H9 (cell line): Measurements from ENCODE around the gene LST1. TPM values are rescaled to one million over a fixed set of nuclear protein-coding genes. Genes with fewer than 3 reads are reported as not detected.

ENCODE experiments used
- DNase-seq: peaks from one replicate; pipeline ENCODE4 v3.0.0-alpha.2; 2017
- H2AFZ ChIP-seq: one replicate; pipeline ENCODE4 v1.6.1; 2013; ENCODE audit warnings: mild to moderate bottlenecking, low read length, control low read depth, moderate library complexity
- H2AK5ac ChIP-seq: 2 replicates; pipeline ENCODE4 v1.6.1; 2013; ENCODE audit warnings: low read length, control low read depth, mixed read lengths; ENCODE audit not compliant: insufficient read length
- H2BK120ac ChIP-seq: one replicate; pipeline ENCODE4 v1.6.1; 2013; ENCODE audit warnings: low read depth, mild to moderate bottlenecking, low read length, control low read depth, inconsistent platforms; ENCODE audit not compliant: poor library complexity, severe bottlenecking
- H2BK12ac ChIP-seq: 2 replicates; pipeline ENCODE4 v1.6.1; 2013; ENCODE audit warnings: low read length, control low read depth, mixed read lengths, low read depth; ENCODE audit not compliant: insufficient read length
- H2BK15ac ChIP-seq: 2 replicates; pipeline ENCODE4 v1.6.1; 2013; ENCODE audit warnings: low read depth, low read length, control low read depth
- H2BK20ac ChIP-seq: one replicate; pipeline ENCODE4 v1.6.1; 2013; ENCODE audit warnings: low read depth, mild to moderate bottlenecking, low read length, control low read depth, inconsistent platforms; ENCODE audit not compliant: poor library complexity, severe bottlenecking
- H2BK5ac ChIP-seq: 2 replicates; pipeline ENCODE4 v1.6.1; 2013; ENCODE audit warnings: low read length, control low read depth, mixed read lengths; ENCODE audit not compliant: insufficient read length
- H3K14ac ChIP-seq: 2 replicates; pipeline ENCODE4 v1.6.1; 2013; ENCODE audit warnings: low read length, control low read depth; ENCODE audit not compliant: insufficient read depth
- H3K18ac ChIP-seq: 2 replicates; pipeline ENCODE4 v1.6.1; 2013; ENCODE audit warnings: low read depth, mild to moderate bottlenecking, mixed read lengths, low read length, control low read depth; ENCODE audit not compliant: insufficient read length
- H3K23ac ChIP-seq: 2 replicates; pipeline ENCODE4 v1.6.1; 2013; ENCODE audit warnings: low read length, control low read depth, mixed read lengths, low read depth; ENCODE audit not compliant: insufficient read length
- H3K23me2 ChIP-seq: 2 replicates; pipeline ENCODE4 v1.6.1; 2013; ENCODE audit warnings: low read depth, mild to moderate bottlenecking, mixed read lengths, low read length, control low read depth; ENCODE audit not compliant: insufficient read length, poor library complexity, severe bottlenecking
- H3K27ac ChIP-seq: 2 replicates; pipeline ENCODE4 v1.5.1; 2013; ENCODE audit warnings: low read length, control low read depth, mixed read lengths, low read depth; ENCODE audit not compliant: insufficient read length
- H3K27me3 ChIP-seq: 2 replicates; pipeline ENCODE4 v1.6.1; 2013; ENCODE audit warnings: low read length, control low read depth, inconsistent platforms; ENCODE audit not compliant: insufficient read depth
- H3K4ac ChIP-seq: 2 replicates; pipeline ENCODE4 v1.6.1; 2013; ENCODE audit warnings: low read depth, mild to moderate bottlenecking, control low read depth, inconsistent platforms, low read length, moderate library complexity
- H3K4me1 ChIP-seq: 2 replicates; pipeline ENCODE4 v1.6.1; 2013; ENCODE audit warnings: low read length, control low read depth, inconsistent platforms; ENCODE audit not compliant: insufficient read depth
- H3K4me2 ChIP-seq: 2 replicates; pipeline ENCODE4 v1.6.1; 2013; ENCODE audit warnings: low read length, control low read depth, mixed read lengths; ENCODE audit not compliant: insufficient read length, insufficient read depth
- H3K56ac ChIP-seq: 2 replicates; pipeline ENCODE4 v1.6.1; 2013; ENCODE audit warnings: low read depth, mild to moderate bottlenecking, mixed read lengths, low read length, control low read depth; ENCODE audit not compliant: insufficient read length
- H3K79me1 ChIP-seq: 2 replicates; pipeline ENCODE4 v1.6.1; 2013; ENCODE audit warnings: low read depth, mild to moderate bottlenecking, moderate library complexity, low read length, control low read depth, inconsistent platforms; ENCODE audit not compliant: insufficient read depth, poor library complexity, severe bottlenecking
- H3K79me2 ChIP-seq: 2 replicates; pipeline ENCODE4 v1.6.1; 2013; ENCODE audit warnings: low read length, control low read depth, inconsistent platforms; ENCODE audit not compliant: insufficient read depth
- H3K9ac ChIP-seq: 2 replicates; pipeline ENCODE4 v1.6.1; 2013; ENCODE audit warnings: low read length, control low read depth, mixed read lengths; ENCODE audit not compliant: insufficient read length; ENCODE audit errors: extremely low read depth
- H3K9me3 ChIP-seq: one replicate; pipeline ENCODE4 v1.6.1; 2013; ENCODE audit warnings: low read depth, low read length, inconsistent platforms; ENCODE audit not compliant: control insufficient read depth
- H3T11ph ChIP-seq: one replicate; pipeline ENCODE4 v1.6.1; 2013; ENCODE audit warnings: mild to moderate bottlenecking, low read length, control low read depth, inconsistent platforms
- H4K20me1 ChIP-seq: one replicate; pipeline ENCODE4 v1.6.1; 2013; ENCODE audit not compliant: control insufficient read depth, insufficient read length, insufficient read depth
- H4K5ac ChIP-seq: 2 replicates; pipeline ENCODE4 v1.6.1; 2013; ENCODE audit warnings: low read depth, mild to moderate bottlenecking, mixed read lengths, low read length, control low read depth; ENCODE audit not compliant: insufficient read length
- H4K8ac ChIP-seq: replicated peaks from 2 replicates; pipeline ENCODE4 v1.6.1; 2013; ENCODE audit warnings: low read length, control low read depth, mixed read lengths, low read depth; ENCODE audit not compliant: insufficient read length
- H4K91ac ChIP-seq: 2 replicates; pipeline ENCODE4 v1.6.1; 2013; ENCODE audit warnings: low read depth, mild to moderate bottlenecking, moderate library complexity, mixed read lengths, low read length, control low read depth; ENCODE audit not compliant: insufficient read length
- H3K27ac Mint-ChIP-seq, 3 experiments: 2 replicates in 2 of 3; 3 replicates in 1 of 3; pipeline ENCODE4 v1.8.0; 2020 to 2021; ENCODE audit warnings: mixed read lengths in 3 of 3, mild to moderate bottlenecking in 1 of 3, moderate library complexity in 1 of 3
- H3K27me3 Mint-ChIP-seq: 2 replicates; pipeline ENCODE4 v1.8.0; 2021; ENCODE audit warnings: low read depth, mild to moderate bottlenecking, moderate library complexity, mixed read lengths
- H3K36me3 Mint-ChIP-seq, 3 experiments: 2 replicates in 2 of 3; 3 replicates in 1 of 3; pipeline ENCODE4 v1.8.0; 2020 to 2021; ENCODE audit warnings: low read depth in 3 of 3, mixed read lengths in 3 of 3; ENCODE audit not compliant: insufficient read depth in 1 of 3
- H3K4me1 Mint-ChIP-seq, 2 experiments: 2 replicates each; pipeline ENCODE4 v1.8.0; 2020; ENCODE audit warnings: mixed read lengths in 2 of 2
- H3K4me3 Mint-ChIP-seq, 2 experiments: 2 replicates in 1 of 2; 3 replicates in 1 of 2; pipeline ENCODE4 v1.8.0; 2020 to 2021; ENCODE audit warnings: mild to moderate bottlenecking in 2 of 2, mixed read lengths in 2 of 2, moderate library complexity in 1 of 2
- H3K9me3 Mint-ChIP-seq, 2 experiments: 2 replicates in 1 of 2; 3 replicates in 1 of 2; pipeline ENCODE4 v1.8.0; 2020; ENCODE audit warnings: mild to moderate bottlenecking in 2 of 2, mixed read lengths in 2 of 2, moderate library complexity in 1 of 2
- CTCF ChIP-seq: fragments of 200-600 bp; sonication (generic); conservative IDR thresholded peaks from 3 replicates; pipeline ENCODE4 v1.8.0; 2021; ENCODE audit warnings: antibody characterized with exemption, mild to moderate bottlenecking
- WGBS: extraction: QIAGEN DNeasy Blood & Tissue Kit; methylation state at CpG from one replicate; pipeline ENCODE4 v1.1.7; 2013; ENCODE audit warnings: missing lambda C conversion rate, low lambda C conversion rate, mixed read lengths; ENCODE audit not compliant: insufficient read length; ENCODE audit errors: extremely low coverage; 5-methylcytosine and 5-hydroxymethylcytosine counted together
- total RNA-seq: library from RNA; stranded (reverse); gene quantifications from 2 replicates; pipeline ENCODE4 v1.2.1, GENCODE V29; 2021

The LST1 gene
- total RNA-seq, 1 experiment from 2014 or later: not detected

- H2AFZ ChIP-seq: no peak overlapping the region
- no peak overlapping the region for H2BK120ac ChIP-seq
- H3K4me3 Mint-ChIP-seq: no peak overlapping the region; a peak in 1 of 5 replicates
- H3K9me3 Mint-ChIP-seq: no peaks in the 10 kb centered on the region; a peak in 1 of 5 replicates
- no peak overlapping the region for H2AK5ac ChIP-seq
- H3K4me1 Mint-ChIP-seq: peaks cover 11 to 20% of the 10 kb centered on the region in 2 experiments
- H3K23me2 ChIP-seq: peaks cover 3% of the 10 kb centered on the region
- no peak overlapping the region for H4K8ac ChIP-seq
- H3K4me2 ChIP-seq: no peak overlapping the region
- peaks cover 22% of the 10 kb centered on the region for H3K27me3 Mint-ChIP-seq
- no peak overlapping the region for H3T11ph ChIP-seq
- no peak overlapping the region for H3K4ac ChIP-seq
- DNase-seq: no peak
- no peaks in the 10 kb centered on the region for H3K79me1 ChIP-seq
- H3K56ac ChIP-seq: no peak overlapping the region
- no peaks in the 10 kb centered on the region for H3K27me3 ChIP-seq
- H4K5ac ChIP-seq: no peak overlapping the region
- H3K27ac ChIP-seq: no peak overlapping the region
- no peak overlapping the region for H2BK5ac ChIP-seq
- H3K9me3 ChIP-seq: no peaks in the 10 kb centered on the region
- no peaks in the 10 kb centered on the region for H3K36me3 Mint-ChIP-seq
- H3K27ac Mint-ChIP-seq: no peak overlapping the region
- H3K4me1 ChIP-seq: no peaks in the 10 kb centered on the region
- H2BK15ac ChIP-seq: no peak overlapping the region
- no peak overlapping the region for H3K14ac ChIP-seq
- H2BK20ac ChIP-seq: no peak overlapping the region
- H3K23ac ChIP-seq: no peak overlapping the region
- WGBS: no CpG with 5 or more reads among the region's 9 CpGs
- no peak overlapping the region for H4K91ac ChIP-seq
- no peaks in the 10 kb centered on the region for H4K20me1 ChIP-seq
- H2BK12ac ChIP-seq: no peak overlapping the region
- no peak for TF ChIP-seq CTCF
- no peak overlapping the region for H3K18ac ChIP-seq
- H3K79me2 ChIP-seq: no peaks in the 10 kb centered on the region
- H3K9ac ChIP-seq: no peak overlapping the region
Observed at GRCh38 chr6:31573239-31574105, 12.6 kb upstream of the LST1 start.
